Suprapubic skin (tissue), 4 donors: ENCODE results near the gene PMEL.

Experiments
- CTCF ChIP-seq, 2 donors: fragments of 200-600 bp in 1 of 2; fragments of 450-650 bp in 1 of 2; sonication (generic) in 1 of 2; IDR thresholded peaks; one replicate each; pipeline ENCODE4 v1.5.1; 2016 to 2019; ENCODE audit warnings: antibody characterized with exemption in 2 of 2, mild to moderate bottlenecking in 1 of 2, moderate library complexity in 1 of 2
- POLR2A ChIP-seq, 2 donors: fragments of 450-650 bp; IDR thresholded peaks; one replicate each; pipeline ENCODE4 v1.6.1; 2017; ENCODE audit warnings: antibody characterized with exemption in 2 of 2, mild to moderate bottlenecking in 2 of 2, moderate library complexity in 2 of 2
- POLR2AphosphoS5 ChIP-seq, 3 donors: sonication (generic); formaldehyde crosslinking; IDR thresholded peaks; one replicate each; pipeline ENCODE4 v1.6.1; 2017; ENCODE audit warnings: antibody characterized with exemption in 3 of 3

GRCh38 chr12:55906056-55906455, 59.8 kb downstream of the PMEL start:
- TF ChIP-seq POLR2A (IDR thresholded peaks at IDR 0.05) = no peak
- no peak for TF ChIP-seq CTCF (IDR thresholded peaks at IDR 0.05)
- no peak for TF ChIP-seq POLR2AphosphoS5 (IDR thresholded peaks at IDR 0.05)
